SH-SY5Y (cell line): Measurements from ENCODE around the gene HIVEP3.

Source experiments
- GATA2 ChIP-seq: IDR thresholded peaks from 2 replicates; pipeline ENCODE4 v1.6.1; 2011; ENCODE audit warnings: mild to moderate bottlenecking, low read depth, low read length
- GATA3 ChIP-seq: IDR thresholded peaks from 2 replicates; pipeline ENCODE4 v1.6.1; 2011; ENCODE audit warnings: low read depth, mild to moderate bottlenecking, low read length, moderate library complexity

DNA sequence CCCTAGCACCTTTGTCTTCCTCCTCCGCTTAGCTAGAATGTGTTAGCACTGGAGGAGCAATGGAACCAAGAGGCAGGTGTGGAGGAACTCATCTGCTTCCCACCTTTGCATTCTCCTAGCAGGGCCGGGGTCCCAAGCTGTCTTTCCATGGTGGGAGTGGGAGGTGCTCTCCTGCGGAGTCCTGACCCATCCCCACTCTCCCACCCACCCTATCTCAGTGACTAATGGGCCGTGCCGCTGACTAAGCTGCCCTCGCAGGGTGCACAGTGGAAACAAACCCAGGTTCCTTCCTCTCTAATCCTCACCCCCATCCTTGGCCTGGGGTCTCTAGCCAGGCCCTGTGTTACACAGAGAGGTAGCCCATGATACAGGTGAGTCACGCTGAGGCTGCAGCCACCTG lies 177.5 kb downstream of the HIVEP3 start:
- no peak for TF ChIP-seq GATA2
- TF ChIP-seq GATA3 = no peak
